GM23248 (cell line): ENCODE data around the gene C2orf42. TPM values are rescaled to one million over a fixed set of nuclear protein-coding genes. Genes with fewer than 3 reads are reported as not detected.
A peak's percentile ranks its signal among the peaks of the same experiment; 100 is the strongest.

Source experiments
- DNase-seq: peaks from one replicate; pipeline ENCODE4 v3.0.0-alpha.2; 2015
- H2AFZ ChIP-seq: fragments of 200-600 bp; sonication (generic); 2 replicates; pipeline ENCODE4 v1.6.1; 2016; ENCODE audit warnings: antibody characterized with exemption
- H3F3A ChIP-seq: fragments of 200-600 bp; sonication (generic); 2 replicates; pipeline ENCODE4 v1.6.1; 2016; ENCODE audit warnings: mild to moderate bottlenecking, antibody characterized with exemption, mixed run types; ENCODE audit not compliant: insufficient read depth
- H3K27ac ChIP-seq: fragments of 200-600 bp; sonication (generic); 2 replicates; pipeline ENCODE4 v1.5.1; 2016; ENCODE audit warnings: mild to moderate bottlenecking
- H3K27me3 ChIP-seq: fragments of 200-600 bp; sonication (generic); replicated peaks from 2 replicates; pipeline ENCODE4 v1.6.1; 2016; ENCODE audit warnings: mild to moderate bottlenecking; ENCODE audit not compliant: insufficient read depth
- H3K36me3 ChIP-seq: fragments of 200-600 bp; sonication (generic); 2 replicates; pipeline ENCODE4 v1.6.1; 2016; ENCODE audit warnings: low read depth, mild to moderate bottlenecking
- H3K4me1 ChIP-seq: fragments of 200-600 bp; sonication (generic); 2 replicates; pipeline ENCODE4 v1.6.1; 2016; ENCODE audit warnings: mild to moderate bottlenecking; ENCODE audit not compliant: insufficient read depth
- H3K4me2 ChIP-seq: fragments of 200-600 bp; sonication (generic); one replicate; pipeline ENCODE4 v1.6.1; 2016; ENCODE audit warnings: mild to moderate bottlenecking; ENCODE audit not compliant: unreplicated experiment
- H3K4me3 ChIP-seq: fragments of 200-600 bp; sonication (generic); 2 replicates; pipeline ENCODE4 v1.5.1; 2016; ENCODE audit warnings: mild to moderate bottlenecking
- H3K79me2 ChIP-seq: fragments of 200-600 bp; sonication (generic); 2 replicates; pipeline ENCODE4 v1.6.1; 2016; ENCODE audit warnings: mild to moderate bottlenecking; ENCODE audit not compliant: insufficient read depth
- H3K9ac ChIP-seq: fragments of 200-600 bp; sonication (generic); 2 replicates; pipeline ENCODE4 v1.6.1; 2016; ENCODE audit warnings: mild to moderate bottlenecking
- H3K9me2 ChIP-seq: fragments of 200-600 bp; sonication (generic); 2 replicates; pipeline ENCODE4 v1.6.1; 2016; ENCODE audit warnings: mixed run types, mild to moderate bottlenecking, moderate library complexity; ENCODE audit not compliant: insufficient read depth
- H3K9me3 ChIP-seq: fragments of 200-600 bp; sonication (generic); one replicate; pipeline ENCODE4 v1.6.1; 2017; ENCODE audit warnings: low read depth
- H4K20me1 ChIP-seq: fragments of 200-600 bp; sonication (generic); 2 replicates; pipeline ENCODE4 v1.6.0; 2016; ENCODE audit not compliant: insufficient read depth
- EZH2 ChIP-seq: fragments of 200-600 bp; sonication (generic); IDR thresholded peaks from 2 replicates; pipeline ENCODE4 v1.6.1; 2018; ENCODE audit warnings: antibody characterized with exemption, mild to moderate bottlenecking; ENCODE audit not compliant: insufficient read depth, poor library complexity, severe bottlenecking
- EZH2phosphoT487 ChIP-seq: fragments of 200-600 bp; sonication (generic); IDR thresholded peaks from 2 replicates; pipeline ENCODE4 v1.6.1; 2018; ENCODE audit warnings: antibody characterized with exemption, moderate library complexity, mild to moderate bottlenecking, low read depth; ENCODE audit not compliant: insufficient read depth
- WGBS, 2 experiments: methylation state at CpG; one replicate each; pipeline ENCODE4 v1.1.6; 2015 to 2017; ENCODE audit warnings: low lambda C conversion rate in 2 of 2, low coverage in 1 of 2; ENCODE audit errors: missing lambda C conversion rate in 2 of 2; 5-methylcytosine and 5-hydroxymethylcytosine counted together
- in situ Hi-C: fragments of 300-500 bp; cut with MboI; formaldehyde crosslinking; loops from 2 replicates; pipeline ENCODE4 v1.15.0; 2020
- polyA plus RNA-seq: library from polyadenylated mRNA; unstranded; fragments of >200 nt; fragmentation: Nextera tagmentation; extraction: Ambion mirVana; gene quantifications from 2 replicates; pipeline ENCODE4 v1.2.1, GENCODE V29; 2016
- total RNA-seq: library from RNA; depleted of rRNA; stranded (reverse); fragments of >200 nt; shearing (Covaris generic); gene quantifications from 2 replicates; pipeline ENCODE4 v1.2.3, GENCODE V29; 2014

C2orf42 gene
- total and polyA plus RNA-seq, 2 experiments from 2014 or later: 15.7 to 23.2 TPM

DNA sequence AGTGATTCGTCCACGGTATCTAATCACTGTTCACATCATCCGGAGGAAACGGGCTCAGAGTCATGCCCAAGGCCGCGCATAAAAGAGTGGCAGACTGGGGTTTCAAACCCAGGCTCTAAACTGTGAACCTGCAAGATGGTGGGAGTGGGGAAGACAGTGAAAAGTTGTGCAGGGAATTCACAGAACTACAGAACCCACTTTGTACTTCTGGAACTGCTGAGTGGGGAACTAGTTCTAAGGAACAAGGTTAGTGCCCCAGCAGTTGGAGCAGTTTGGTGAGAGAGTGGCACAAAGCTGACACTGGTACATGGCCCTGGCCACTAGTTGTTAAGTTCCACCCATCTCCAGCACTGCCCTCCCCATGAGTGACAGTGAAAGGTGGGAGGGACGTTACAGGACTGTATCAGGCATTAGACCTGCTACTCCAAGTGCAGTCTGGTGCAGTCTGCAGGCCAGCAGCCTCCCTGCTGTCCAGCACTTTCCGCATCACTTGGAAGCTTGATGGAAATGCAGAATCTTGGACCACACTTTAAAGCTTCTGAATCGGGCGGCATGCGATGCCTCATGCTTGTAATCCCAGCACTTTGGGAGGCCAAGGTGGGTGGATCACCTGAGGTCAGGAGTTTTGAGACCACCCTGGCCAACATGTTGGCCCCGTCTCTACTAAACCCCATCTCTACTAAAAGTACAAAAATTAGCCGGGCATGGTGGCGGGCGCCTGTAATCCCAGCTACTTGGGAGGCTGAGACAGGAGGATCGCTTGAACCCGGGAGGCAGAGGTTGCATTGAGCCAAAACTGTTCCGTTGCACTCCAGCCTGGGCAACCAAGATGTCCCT lies 47.3 kb downstream of the C2orf42 start:
- Histone ChIP-seq H3F3A (0 out of 2 replicates have a peak, but pooled peaks cover 8% of the 10 kb centered on the region), H3K9ac (peak overlapping the region; percentile 95), H3K4me3 (peak overlapping the region; percentile 77), H3K4me1 (peaks cover 6% of the 10 kb centered on the region), H3K27ac (peak overlapping the region; percentile 96), H3K27me3 (no peaks in the 10 kb centered on the region), H3K79me2 (no peaks in the 10 kb centered on the region), H3K9me2 (no peaks in the 10 kb centered on the region), H3K4me2 (peak overlapping the region; percentile 92), H3K36me3 (no peaks in the 10 kb centered on the region), H2AFZ (peak overlapping the region; percentile 77), H3K9me3 (no peaks in the 10 kb centered on the region), H4K20me1 (no peaks in the 10 kb centered on the region)
- no peak for TF ChIP-seq EZH2
- TF ChIP-seq EZH2phosphoT487: no peak
- 64 to 67% methylated on average over 18 of the region's 18 CpGs for WGBS, 2 experiments
- DNase-seq: peak; percentile 61
- in situ Hi-C loops: loop anchor here (10.0 kb wide), 1 partner anchor 229 kb away; the partner anchor contains the start of gene MXD1

DNA sequence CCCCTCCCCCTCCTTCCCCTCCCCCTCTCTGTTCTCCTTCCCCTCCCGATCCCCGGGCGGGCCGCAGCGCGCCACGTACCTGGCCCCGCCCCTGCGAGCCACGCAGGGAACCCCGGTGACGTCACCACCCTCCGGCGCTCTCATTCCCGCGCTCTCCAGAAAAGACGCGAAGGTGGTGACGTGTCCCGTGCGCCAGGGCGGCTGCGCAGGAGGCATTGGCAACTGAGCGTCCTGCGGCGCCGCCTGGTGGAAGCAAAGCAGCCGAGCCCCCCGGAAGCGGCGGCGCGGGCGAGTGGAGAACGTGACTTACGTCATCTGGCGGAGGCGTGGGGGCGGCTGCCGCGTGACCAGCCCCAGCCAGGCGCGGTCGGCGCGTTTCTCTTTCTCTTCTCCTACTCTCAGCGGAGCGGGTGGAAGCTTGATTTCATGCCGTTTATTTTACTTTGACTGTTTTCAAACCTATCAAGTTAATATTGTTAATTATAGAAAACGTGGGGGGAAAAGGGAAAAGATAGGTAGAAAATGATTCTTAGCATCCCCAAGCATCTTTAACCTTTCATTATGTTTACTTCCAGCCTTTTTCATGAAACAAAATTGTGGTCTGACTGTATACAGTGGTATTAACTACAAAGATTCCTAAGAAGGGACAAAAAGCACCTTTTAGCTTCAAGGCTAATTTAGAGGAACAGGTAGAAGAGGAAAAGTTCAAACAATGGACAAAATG lies 48.1 kb downstream of the C2orf42 start:
- in situ Hi-C loops: loop anchor here (10.0 kb wide), 1 partner anchor 228 kb away; the partner anchor contains the start of gene MXD1
- 2% methylated on average over 46 to 50 of the region's 50 CpGs for WGBS, 2 experiments
- peak overlapping the region; percentile 77 for H2AFZ ChIP-seq

DNA sequence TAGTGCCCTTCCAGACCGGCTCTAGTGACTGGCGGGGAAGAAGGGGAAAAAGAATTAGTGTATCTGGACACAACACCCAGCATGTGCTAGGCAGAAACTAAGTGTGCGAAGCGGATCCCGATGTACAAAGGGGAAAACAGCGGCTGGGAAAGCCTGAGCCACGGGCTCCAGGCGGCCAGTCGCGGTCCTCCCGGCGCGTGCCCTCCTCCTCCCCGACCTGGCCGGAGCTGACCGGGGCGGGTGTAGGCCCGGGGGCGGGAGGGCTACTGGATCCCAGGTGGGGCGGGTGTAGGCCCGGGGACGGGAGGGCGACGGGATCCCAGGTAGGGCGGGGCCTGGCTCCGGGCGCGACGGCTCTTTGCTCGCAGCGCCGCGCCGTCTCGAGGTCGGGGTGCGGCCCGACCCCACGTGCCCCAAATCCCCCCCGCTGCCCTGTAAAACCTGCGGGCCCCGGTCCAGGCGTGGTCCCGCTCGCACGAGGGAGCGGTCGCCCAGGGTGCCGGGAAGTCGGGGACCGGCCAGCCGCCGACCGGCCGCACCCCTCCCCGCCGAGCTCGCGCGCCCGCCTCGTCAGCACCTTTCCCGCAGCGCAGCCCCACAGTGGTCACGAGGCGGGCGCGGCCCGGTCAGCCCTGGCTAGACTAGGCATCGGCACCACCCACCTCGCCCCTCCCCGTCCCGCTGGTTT lies 48.8 kb downstream of the C2orf42 start:
- in situ Hi-C loops: loop anchor here (10.0 kb wide), 1 partner anchor 227 kb away; the partner anchor contains the start of gene MXD1
- peak overlapping the region; percentile 96 for H3K9ac ChIP-seq
- H3K4me2 ChIP-seq: peak overlapping the region; percentile 82
- H3K4me1 ChIP-seq: peaks cover 6% of the 10 kb centered on the region
- no peak for TF ChIP-seq EZH2phosphoT487
- H3K27me3 ChIP-seq: no peaks in the 10 kb centered on the region
- H3K27ac ChIP-seq: peak overlapping the region; percentile 91
- H2AFZ ChIP-seq: peak overlapping the region; percentile 61
- peak overlapping the region; percentile 73 for H3K4me3 ChIP-seq
- H4K20me1 ChIP-seq: no peaks in the 10 kb centered on the region
- DNase-seq: peak; percentile 75
- WGBS, 2 experiments: 2 to 4% methylated on average over 19 to 45 of the region's 73 CpGs
- no peaks in the 10 kb centered on the region for H3K36me3 ChIP-seq
- no peaks in the 10 kb centered on the region for H3K79me2 ChIP-seq
- peaks cover 17% of the 10 kb centered on the region for H3F3A ChIP-seq
- H3K9me3 ChIP-seq: no peaks in the 10 kb centered on the region
- no peaks in the 10 kb centered on the region for H3K9me2 ChIP-seq

More for the DNA sequence above, 48.1 kb downstream of the C2orf42 start:
- DNase-seq: peak; percentile 100
- H3K9me2 ChIP-seq: no peaks in the 10 kb centered on the region
- TF ChIP-seq EZH2: no peak
- TF ChIP-seq EZH2phosphoT487: no peak
- H3K4me3 ChIP-seq: peak overlapping the region; percentile 77
- H3K9ac ChIP-seq: peak overlapping the region; percentile 96
- peaks cover 6% of the 10 kb centered on the region for H3K4me1 ChIP-seq
- H3K36me3 ChIP-seq: no peaks in the 10 kb centered on the region
- no peaks in the 10 kb centered on the region for H4K20me1 ChIP-seq
- H3K4me2 ChIP-seq: peak overlapping the region; percentile 92
- H3F3A ChIP-seq: peaks cover 12% of the 10 kb centered on the region
- H3K9me3 ChIP-seq: no peaks in the 10 kb centered on the region
- no peaks in the 10 kb centered on the region for H3K79me2 ChIP-seq
- H3K27ac ChIP-seq: peak overlapping the region; percentile 96
- no peaks in the 10 kb centered on the region for H3K27me3 ChIP-seq
